ENCODE results near the gene A3GALT2.

- TF ChIP-seq CTCF (IDR thresholded peaks at IDR 0.05) = no peak
- TF ChIP-seq EZH2 (IDR thresholded peaks at IDR 0.05) = no peak
- no peak for TF ChIP-seq EZH2phosphoT487 (IDR thresholded peaks at IDR 0.05)
These were observed 9.5 kb upstream of the A3GALT2 start for GRCh38 chr1:33330361-33330890.
